ENCODE results near the gene ENTPD2.

Gene ENTPD2

GRCh38 chr9:137053944-137054931 lies at the start of gene ENTPD2:
TSS of gene ENTPD2 (minus strand) at chr9:137054061. CDS start at chr9:137053997, 64 bp downstream.
- no peak for DNase-seq (ENCODE audit: low read depth)
- no peak within 1 kb of the TSS for H3K4me3 ChIP-seq (ENCODE audit: low read depth, low read length)

GRCh38 chr9:137103206-137103999 lies 49.5 kb upstream of the ENTPD2 start:
- no peak for DNase-seq (ENCODE audit: low read depth)
- no peak overlapping the region for H3K4me3 ChIP-seq (ENCODE audit: low read depth, low read length)

- H3K4me3 ChIP-seq (ENCODE audit: low read depth, low read length) = no peak overlapping the region
- DNase-seq (ENCODE audit: low read depth) = no peak
Observed at GRCh38 chr9:137099231-137099630, 45.4 kb upstream of the ENTPD2 start.

- DNase-seq (ENCODE audit: low read depth) = no peak
- H3K4me3 ChIP-seq (ENCODE audit: low read depth, low read length) = no peak overlapping the region
Observed at GRCh38 chr9:137097761-137098462, 44.1 kb upstream of the ENTPD2 start.

- no peak for DNase-seq (ENCODE audit: low read depth)
- H3K4me3 ChIP-seq (ENCODE audit: low read depth, low read length) = no peak overlapping the region
Observed at GRCh38 chr9:137096785-137097546, 43.1 kb upstream of the ENTPD2 start.

GRCh38 chr9:137095664-137096517 lies 42.0 kb upstream of the ENTPD2 start:
- no peak overlapping the region for H3K4me3 ChIP-seq (ENCODE audit: low read depth, low read length)
- DNase-seq (ENCODE audit: low read depth) = no peak

GRCh38 chr9:137089232-137089947 lies 35.5 kb upstream of the ENTPD2 start:
- DNase-seq (ENCODE audit: low read depth) = no peak
- H3K4me3 ChIP-seq (ENCODE audit: low read depth, low read length) = no peak overlapping the region

- DNase-seq (ENCODE audit: low read depth) = no peak
- no peak overlapping the region for H3K4me3 ChIP-seq (ENCODE audit: low read depth, low read length)
Observed at GRCh38 chr9:137088121-137088520, 34.3 kb upstream of the ENTPD2 start.

- peak overlapping the region; percentile 86 for H3K4me3 ChIP-seq (ENCODE audit: low read depth, low read length)
- DNase-seq (ENCODE audit: low read depth) = no peak
Observed at GRCh38 chr9:137087409-137087925, 33.6 kb upstream of the ENTPD2 start.

- peak; percentile 95 for DNase-seq (ENCODE audit: low read depth)
- H3K4me3 ChIP-seq (ENCODE audit: low read depth, low read length) = peak within 1 kb of the TSS; percentile 86
Observed at GRCh38 chr9:137086531-137087408, 32.9 kb upstream of the ENTPD2 start, which contains the start of gene MAN1B1. TSS of gene MAN1B1 (plus strand) at chr9:137086985. CDS start at chr9:137087000, 15 bp downstream.

GRCh38 chr9:137085920-137086530 lies 32.2 kb upstream of the ENTPD2 start:
- peak overlapping the region; percentile 86 for H3K4me3 ChIP-seq (ENCODE audit: low read depth, low read length)
- no peak for DNase-seq (ENCODE audit: low read depth)

GRCh38 chr9:137084526-137084925 lies 30.7 kb upstream of the ENTPD2 start:
- no peak for DNase-seq (ENCODE audit: low read depth)

GRCh38 chr9:137083394-137084004 lies 29.6 kb upstream of the ENTPD2 start:
- H3K4me3 ChIP-seq (ENCODE audit: low read depth, low read length) = no peak overlapping the region
- peak; percentile 84 for DNase-seq (ENCODE audit: low read depth)

More at GRCh38 chr9:137084526-137084925, 30.7 kb upstream of the ENTPD2 start:
- no peak overlapping the region for H3K4me3 ChIP-seq (ENCODE audit: low read depth, low read length)

GRCh38 chr9:137082925-137083290 lies 29.0 kb upstream of the ENTPD2 start:
- H3K4me3 ChIP-seq (ENCODE audit: low read depth, low read length) = no peak overlapping the region
- DNase-seq (ENCODE audit: low read depth) = no peak

- no peak overlapping the region for H3K4me3 ChIP-seq (ENCODE audit: low read depth, low read length)
- no peak for DNase-seq (ENCODE audit: low read depth)
Observed at GRCh38 chr9:137082222-137082924, 28.5 kb upstream of the ENTPD2 start.
